ENCODE measurements around the gene PLXDC2. TPM values are rescaled to one million over a fixed set of nuclear protein-coding genes. Genes with fewer than 3 reads are reported as not detected.

PLXDC2 gene
- total RNA-seq, 1 donor from 2014 or later: 51.3 TPM

GRCh38 chr10:19839090-19839489 is 22.9 kb downstream of the PLXDC2 start:
- Histone ChIP-seq H3K27me3 (no peaks in the 10 kb centered on the region), H3K27ac (no peak overlapping the region), H3K9me3 (no peaks in the 10 kb centered on the region), H3K36me3 (no peaks in the 10 kb centered on the region), H3K4me1 (peaks cover 26% of the 10 kb centered on the region), H3K4me3 (no peak overlapping the region)
- intact Hi-C loops (cut with DNase I): no loop called here
- DNase-seq (ENCODE audit: extremely low spot score in 2 of 2): no peak
- TF ChIP-seq CTCF (IDR thresholded peaks at IDR 0.05): no peak

- Histone ChIP-seq H3K4me3 (no peak overlapping the region), H3K4me1 (peaks cover 22% of the 10 kb centered on the region), H3K36me3 (no peaks in the 10 kb centered on the region), H3K27ac (no peak overlapping the region), H3K27me3 (no peaks in the 10 kb centered on the region), H3K9me3 (no peaks in the 10 kb centered on the region)
- intact Hi-C loops (cut with DNase I): no loop called here
- DNase-seq (ENCODE audit: extremely low spot score in 2 of 2): no peak
- TF ChIP-seq POLR2AphosphoS5 (IDR thresholded peaks at IDR 0.05; ENCODE audit: insufficient read depth in 1 of 2, low read depth in 1 of 2) (no peak), CTCF (IDR thresholded peaks at IDR 0.05) (no peak), POLR2A (IDR thresholded peaks at IDR 0.05) (no peak)
Measured at GRCh38 chr10:19839552-19839951, 23.3 kb downstream of the PLXDC2 start.

GRCh38 chr10:19840776-19841175 is 24.5 kb downstream of the PLXDC2 start:
- Histone ChIP-seq H3K27me3 (no peaks in the 10 kb centered on the region), H3K4me3 (no peak overlapping the region), H3K4me1 (peaks cover 12% of the 10 kb centered on the region), H3K36me3 (no peaks in the 10 kb centered on the region), H3K9me3 (no peaks in the 10 kb centered on the region), H3K27ac (no peak overlapping the region)
- TF ChIP-seq POLR2A (IDR thresholded peaks at IDR 0.05): no peak
- TF ChIP-seq POLR2AphosphoS5 (IDR thresholded peaks at IDR 0.05; ENCODE audit: insufficient read depth in 1 of 2, low read depth in 1 of 2): no peak
- no peak for TF ChIP-seq CTCF (IDR thresholded peaks at IDR 0.05)
- DNase-seq (ENCODE audit: extremely low spot score in 2 of 2): no peak
- intact Hi-C loops (cut with DNase I): no loop called here

GRCh38 chr10:19843487-19843886 is 27.3 kb downstream of the PLXDC2 start:
- intact Hi-C loops (cut with DNase I): no loop called here
- DNase-seq (ENCODE audit: extremely low spot score in 2 of 2): no peak
- Histone ChIP-seq H3K4me3 (no peak overlapping the region), H3K9me3 (no peaks in the 10 kb centered on the region), H3K27me3 (no peaks in the 10 kb centered on the region), H3K4me1 (peaks cover 6% of the 10 kb centered on the region), H3K36me3 (no peaks in the 10 kb centered on the region), H3K27ac (no peak overlapping the region)
- TF ChIP-seq POLR2AphosphoS5 (IDR thresholded peaks at IDR 0.05; ENCODE audit: insufficient read depth in 1 of 2, low read depth in 1 of 2) (no peak), CTCF (IDR thresholded peaks at IDR 0.05) (no peak), POLR2A (IDR thresholded peaks at IDR 0.05) (no peak)

GRCh38 chr10:19845503-19846368 is 29.5 kb downstream of the PLXDC2 start:
- no peak overlapping the region for H3K4me3 ChIP-seq
- H3K36me3 ChIP-seq: no peaks in the 10 kb centered on the region
- TF ChIP-seq POLR2A (IDR thresholded peaks at IDR 0.05): no peak
- TF ChIP-seq POLR2AphosphoS5 (IDR thresholded peaks at IDR 0.05; ENCODE audit: insufficient read depth in 1 of 2, low read depth in 1 of 2): no peak
- no peak for TF ChIP-seq CTCF (IDR thresholded peaks at IDR 0.05)
- peaks cover 10% of the 10 kb centered on the region for H3K4me1 ChIP-seq
- DNase-seq (ENCODE audit: extremely low spot score in 2 of 2): no peak
- intact Hi-C loops (cut with DNase I): no loop called here
- H3K9me3 ChIP-seq: no peaks in the 10 kb centered on the region
- H3K27ac ChIP-seq: no peak overlapping the region
- H3K27me3 ChIP-seq: no peaks in the 10 kb centered on the region

Data from vagina (tissue), 2 donors.